ENCODE data around the gene PDHB.

Gene PDHB

DNA sequence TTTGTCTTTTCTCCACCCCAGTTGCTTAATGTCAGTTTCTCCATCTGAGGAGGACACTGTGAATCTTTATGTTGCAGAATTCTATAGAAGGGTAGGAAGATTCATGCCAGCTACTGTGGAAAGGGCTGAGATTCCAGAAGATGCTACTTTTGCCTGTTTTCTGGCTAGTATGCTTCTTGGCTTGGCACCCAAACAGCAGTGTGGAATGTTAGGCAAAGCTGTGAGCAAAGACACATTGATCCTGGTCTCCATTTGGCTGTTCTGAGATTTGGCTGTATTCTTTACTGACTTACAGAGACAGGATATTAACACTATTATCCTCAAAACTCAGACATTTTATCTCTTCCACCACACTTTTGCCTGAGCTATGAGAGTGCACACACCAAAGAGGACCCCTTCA is 39.3 kb downstream of the PDHB start:
- no peak for DNase-seq

DNA sequence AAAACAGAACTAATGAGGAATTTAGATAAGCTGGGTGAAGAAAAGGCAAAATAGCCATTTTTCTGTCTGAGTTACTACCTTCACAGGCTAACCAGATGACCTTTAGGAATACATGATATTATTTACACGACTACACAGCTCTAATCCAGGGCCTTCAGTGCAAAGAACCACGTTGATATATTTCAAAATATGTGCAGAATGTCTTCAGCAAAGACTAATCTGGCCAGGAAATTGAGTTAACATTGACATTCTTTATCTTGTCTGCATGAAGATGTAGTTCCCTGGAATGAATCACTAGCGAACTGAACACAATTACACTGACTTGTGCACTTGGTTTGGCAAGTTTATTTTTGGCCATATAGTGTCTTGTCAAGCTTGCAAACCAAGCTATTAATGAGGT is 41.5 kb downstream of the PDHB start:
- no peak for DNase-seq

DNA sequence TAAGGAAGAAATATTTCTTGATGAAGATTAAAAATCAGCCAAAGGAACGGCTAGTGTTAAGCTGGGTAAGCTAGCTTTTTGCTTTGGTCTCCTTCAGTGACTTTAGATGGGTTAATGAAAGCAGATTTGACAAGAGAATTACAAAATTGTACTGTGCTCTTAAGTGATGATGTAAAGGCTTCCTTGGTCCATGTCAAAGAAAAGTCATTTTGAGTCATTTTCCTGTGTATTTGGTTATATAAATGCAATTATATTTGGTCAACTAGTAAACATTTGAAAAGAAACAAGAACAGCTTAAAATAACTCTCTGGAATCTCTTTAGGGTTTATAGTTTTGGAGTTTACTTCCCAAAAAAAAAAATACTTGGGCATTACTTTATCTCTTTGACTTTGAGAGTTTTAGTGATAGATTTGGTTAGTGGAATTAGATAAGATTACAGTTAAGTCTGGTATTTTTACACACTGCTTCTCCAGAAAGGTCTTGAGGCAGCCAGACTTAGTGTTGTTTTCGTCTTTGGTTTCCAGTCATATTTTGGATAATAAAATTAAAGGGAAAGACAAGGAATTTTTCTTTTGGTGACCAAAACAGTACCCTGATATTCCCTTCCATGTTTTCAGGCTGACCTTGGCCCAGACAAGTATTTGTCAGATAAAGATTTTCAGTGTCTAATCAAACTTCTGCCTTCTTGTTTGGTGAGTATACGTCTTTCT is 42.3 kb downstream of the PDHB start:
- no peak for DNase-seq

GRCh38 chr3:58388550-58389091 is 45.0 kb downstream of the PDHB start:
- no peak for DNase-seq

DNA sequence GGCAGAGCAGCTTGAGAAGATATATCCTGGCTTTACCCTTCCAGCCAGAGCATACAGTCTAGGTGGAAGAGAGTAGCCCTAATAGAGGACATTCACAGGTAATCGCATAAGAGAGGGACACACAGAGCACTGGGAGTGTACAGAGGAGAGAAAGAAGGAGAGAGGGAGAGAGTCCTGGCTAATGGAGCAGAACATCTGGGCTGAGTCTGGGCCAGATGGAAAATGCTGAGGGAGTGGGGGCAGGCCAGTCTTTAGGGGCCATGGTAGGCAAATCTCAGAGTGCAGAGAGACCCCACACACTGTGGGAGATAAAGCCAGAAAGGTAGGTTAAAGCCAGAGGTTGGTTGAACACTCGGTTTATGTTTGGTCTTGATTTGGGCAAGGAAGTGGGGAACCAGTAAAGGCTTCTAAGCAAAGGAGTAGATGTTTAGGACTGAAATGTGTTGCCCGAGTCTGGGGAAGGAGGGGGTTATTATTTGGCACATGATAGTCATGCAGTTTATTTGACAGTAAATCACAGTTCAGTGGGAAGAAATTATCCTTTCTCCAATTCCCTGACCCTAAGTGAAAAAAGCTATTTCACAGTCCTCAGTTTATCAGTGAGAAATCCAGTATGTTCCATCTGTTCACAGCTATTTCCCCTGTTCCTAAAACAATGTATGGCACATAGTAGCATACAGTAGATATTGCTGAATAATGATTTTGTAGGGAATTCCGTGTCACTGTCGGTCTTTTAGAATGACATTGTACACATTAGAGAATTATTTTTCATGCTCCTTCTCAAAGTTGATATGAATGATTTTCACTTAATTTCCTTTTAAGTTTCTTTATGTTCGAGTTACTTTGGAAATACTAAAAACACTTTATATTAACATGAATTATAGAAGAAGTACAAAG is 45.7 kb downstream of the PDHB start:
- DNase-seq: no peak

- DNase-seq: no peak
These were observed 46.8 kb downstream of the PDHB start for GRCh38 chr3:58386626-58387365.

GRCh38 chr3:58384381-58385090 is 49.1 kb downstream of the PDHB start:
- DNase-seq: no peak

GRCh38 chr3:58383904-58384303 is 49.7 kb downstream of the PDHB start:
- no peak for DNase-seq

DNA sequence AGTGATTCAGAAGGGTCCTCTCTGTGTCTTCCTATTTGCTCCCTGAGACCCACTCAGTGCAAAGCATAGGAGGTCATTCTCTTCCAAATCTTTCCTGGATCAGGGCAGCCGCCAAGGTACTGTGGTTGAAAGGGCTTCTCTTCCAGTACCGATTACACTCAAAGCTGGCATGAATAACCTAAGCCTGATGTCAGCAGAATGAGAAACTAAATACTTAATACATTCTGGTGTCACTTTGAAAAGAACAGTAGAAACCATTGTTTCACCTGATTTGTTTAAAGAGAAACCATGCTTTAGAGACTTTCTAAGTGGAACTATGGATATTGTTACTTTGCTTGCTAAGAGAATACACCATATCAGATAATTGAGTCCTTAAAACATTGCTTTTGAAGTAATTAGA is 50.2 kb downstream of the PDHB start:
- DNase-seq: no peak

DNA sequence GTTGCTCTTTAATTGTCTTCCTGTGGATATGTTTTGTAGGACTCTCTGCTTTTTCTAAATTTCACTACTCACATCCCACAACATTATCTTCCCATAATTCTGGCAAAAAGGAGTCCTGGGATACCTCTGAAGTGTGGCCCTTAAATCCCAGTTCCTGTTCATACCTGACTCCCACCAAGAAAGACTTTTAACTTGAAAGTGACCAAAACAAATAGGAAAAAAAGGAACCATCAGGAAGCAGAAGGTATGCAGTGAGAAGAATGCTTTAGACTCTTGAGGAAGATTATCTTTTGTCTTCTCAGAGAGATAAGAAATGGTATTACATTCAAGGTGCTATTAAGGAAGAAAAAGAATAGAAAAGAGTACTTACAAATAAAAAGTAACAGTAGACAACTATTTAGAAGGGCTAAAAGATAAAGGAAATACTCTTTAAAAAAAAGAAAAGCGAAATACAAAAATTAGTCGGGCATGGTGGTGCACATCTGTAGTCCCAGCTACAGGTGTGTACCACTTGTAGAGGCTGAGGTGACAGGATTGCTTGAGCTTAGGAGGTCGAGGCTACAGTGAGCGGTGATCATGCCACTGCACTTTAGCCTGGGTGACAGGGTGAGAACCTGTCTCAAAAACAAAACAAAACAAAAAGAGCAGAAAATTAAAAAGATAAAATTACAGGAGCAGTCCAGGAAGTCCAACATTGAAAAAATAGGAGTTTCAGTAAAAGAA is 54.1 kb downstream of the PDHB start:
- DNase-seq: no peak

DNA sequence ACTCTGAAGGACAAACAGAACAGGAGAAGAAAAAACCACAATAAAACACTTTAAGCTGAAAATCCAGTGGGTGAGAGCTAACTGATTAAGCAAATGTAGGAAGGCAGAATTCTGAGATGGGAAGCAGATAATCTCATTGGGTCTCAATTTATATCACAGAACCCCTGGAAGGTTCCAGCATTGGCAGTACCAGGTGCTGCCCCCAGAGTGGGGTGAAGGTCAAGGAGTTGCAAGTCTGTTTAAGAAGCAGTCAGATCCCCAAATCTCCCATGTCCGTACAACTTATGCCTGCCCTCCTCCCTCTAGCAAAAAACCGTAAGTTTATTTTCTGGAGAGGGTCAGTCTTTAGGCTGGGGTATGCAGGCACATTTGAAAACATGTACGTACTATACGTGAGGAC is 55.9 kb downstream of the PDHB start:
- DNase-seq: no peak

All from NCI-H187 treated with DMSO at 0.1 percent for 48 hours (cell line).